Stimulated activated CD4-positive, alpha-beta T cell treated with anti-CD3 and anti-CD28 coated beads, Interleukin-4, amount 100 ng/mL, for 1 hour (primary cell): ENCODE measurements around the gene TIMP2.
A peak's percentile ranks its signal among the peaks of the same experiment; 100 is the strongest.
"Not testable (repeated sequence)": the region's sequence is repeated elsewhere in the genome, so short reads cannot be mapped to it uniquely, and the experiment has no call there.

Experiments
- DNase-seq: peaks from one replicate; pipeline ENCODE4 v3.0.0-alpha.2; 2020

The TIMP2 gene

DNA sequence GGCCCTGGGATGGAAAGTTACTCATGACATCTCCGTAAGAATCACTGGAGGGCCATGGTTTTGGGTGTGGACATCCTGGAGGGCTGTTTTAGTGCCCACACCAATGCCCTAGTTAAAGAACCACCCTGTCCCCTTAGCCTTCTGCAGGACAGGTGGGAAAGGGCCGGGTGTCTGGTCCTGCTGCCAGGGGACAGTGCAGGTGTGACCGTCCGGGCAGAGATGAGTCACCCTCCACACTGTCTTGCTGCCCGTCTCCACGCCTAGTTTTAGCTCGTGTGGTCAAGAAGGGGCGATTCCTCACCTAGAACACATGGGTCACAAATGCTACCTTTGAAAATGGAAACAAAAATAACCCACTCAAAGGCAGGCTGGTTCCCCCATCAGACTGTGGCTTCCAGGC, 39.2 kb downstream of the TIMP2 start:
- no peak for DNase-seq

DNA sequence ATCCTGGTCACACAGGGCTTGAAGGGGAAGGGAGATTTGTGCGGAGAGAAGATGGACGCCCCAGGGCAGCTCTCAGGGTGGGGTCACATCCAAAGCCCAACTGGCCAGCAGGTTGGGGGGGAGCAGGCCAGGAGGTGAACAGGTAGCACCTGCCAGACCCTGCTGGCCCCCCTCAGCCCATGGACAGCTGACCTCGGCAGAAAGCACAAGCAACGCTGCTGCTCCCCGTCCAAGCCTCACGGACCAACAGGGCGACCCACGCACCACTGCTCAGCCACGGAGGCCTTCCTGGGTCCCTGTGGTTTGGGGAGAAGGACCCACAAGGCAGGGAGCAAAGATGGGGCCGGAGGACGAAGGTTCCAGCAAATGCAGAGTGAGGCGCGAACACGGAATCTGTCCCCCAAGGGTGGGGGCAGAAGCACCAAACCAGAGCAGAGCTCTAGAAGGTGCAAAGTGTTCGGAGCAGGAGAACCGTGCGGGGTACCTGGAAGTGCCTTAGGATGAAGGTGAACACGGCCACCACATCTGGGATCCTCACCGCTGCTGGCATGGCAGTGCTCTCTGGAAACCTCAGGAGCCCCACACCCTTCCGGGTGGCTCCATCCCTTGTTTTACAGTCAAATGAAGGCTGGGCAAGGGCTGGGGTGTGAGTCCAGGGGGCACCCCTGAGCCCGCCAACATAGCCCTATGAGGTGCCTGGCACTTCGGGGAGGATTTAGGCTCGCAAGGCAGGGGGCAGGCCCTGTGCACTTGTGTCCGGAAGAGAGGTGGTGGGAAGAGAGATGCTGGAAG, 40.1 kb downstream of the TIMP2 start:
- no peak for DNase-seq

DNA sequence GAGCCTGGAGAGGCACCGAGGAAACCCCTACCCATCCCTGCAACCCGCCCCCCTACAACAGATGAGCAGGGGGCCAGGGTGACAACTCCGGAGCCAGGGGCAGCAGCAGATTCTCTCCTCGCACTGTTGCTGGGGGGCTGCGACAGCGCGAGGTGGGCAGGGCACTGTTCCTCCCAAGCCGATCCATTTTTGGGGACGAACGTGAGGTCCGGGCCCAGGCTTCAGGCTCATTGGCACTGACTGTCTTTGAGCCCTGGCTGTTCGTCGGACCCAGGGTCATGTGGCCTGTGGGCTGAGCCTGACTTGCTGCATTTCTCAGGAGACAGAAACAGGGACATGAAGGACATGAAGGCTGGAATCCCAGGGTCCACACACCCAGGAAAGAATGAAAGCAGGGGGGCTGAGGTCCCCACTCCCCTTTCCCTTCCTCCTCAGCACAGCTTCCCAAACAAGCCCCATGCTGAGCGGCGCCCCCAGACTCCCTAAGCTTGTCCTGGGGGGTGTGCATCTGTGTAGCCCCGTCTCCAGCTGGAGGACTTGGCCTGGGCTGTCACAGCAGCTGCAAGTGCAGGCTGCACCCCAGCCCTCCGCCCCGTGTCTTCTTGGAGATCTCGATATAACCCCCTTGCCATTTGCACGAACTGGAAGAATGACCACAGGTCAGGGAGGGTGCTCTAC, 40.9 kb downstream of the TIMP2 start:
- no peak for DNase-seq

DNA sequence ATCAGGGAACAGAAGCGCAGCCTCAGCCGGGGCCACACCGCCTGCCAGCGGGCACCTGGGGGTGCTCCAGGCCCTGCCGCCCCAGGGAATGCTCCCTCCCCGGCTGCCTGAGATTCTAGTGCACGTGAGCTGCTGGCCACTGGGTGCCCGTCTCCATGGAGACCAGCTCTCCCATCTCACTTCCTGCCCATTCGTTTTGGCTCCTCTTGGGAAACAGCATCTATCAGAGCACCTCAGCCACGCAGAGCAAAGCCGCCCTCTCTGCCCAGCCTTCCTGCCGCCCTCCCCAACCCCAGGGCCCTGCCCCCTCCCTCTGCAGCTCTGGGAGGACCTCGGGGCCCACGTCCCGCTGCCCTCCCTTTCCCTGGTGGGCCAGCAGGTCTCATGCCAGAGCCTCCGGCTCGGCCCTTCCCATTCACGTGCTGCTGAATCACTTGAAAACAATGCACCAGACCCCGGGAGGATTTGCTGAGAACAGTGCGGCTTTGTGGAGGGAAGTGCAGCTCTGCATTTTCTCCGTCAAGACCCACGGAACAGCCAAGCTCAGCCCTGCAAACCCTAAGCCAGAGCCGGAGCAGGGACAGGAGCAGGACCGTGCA, 41.6 kb downstream of the TIMP2 start:
- DNase-seq: no peak

DNA sequence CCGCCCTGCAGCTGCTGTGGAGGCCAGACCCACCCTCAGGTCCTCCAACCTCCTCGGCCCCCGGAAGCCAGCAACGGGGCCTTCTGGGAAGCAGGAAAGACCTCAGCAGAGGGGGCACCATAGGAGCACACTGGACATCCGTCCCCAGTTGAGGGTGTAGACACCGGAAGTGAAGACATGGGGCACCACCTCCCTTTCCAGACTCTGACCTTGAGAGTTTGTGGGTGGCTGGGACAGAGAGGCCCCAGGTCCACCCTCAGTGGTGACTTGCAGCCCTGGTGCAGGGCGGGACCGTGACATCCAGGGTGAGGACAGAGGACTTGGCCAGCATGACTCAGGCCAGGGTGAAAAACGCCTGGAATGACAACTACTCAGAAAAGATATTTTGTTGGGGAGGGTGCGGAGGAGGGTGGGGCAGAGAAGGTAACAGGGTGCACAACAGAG, 42.1 kb downstream of the TIMP2 start:
- no peak for DNase-seq

DNA sequence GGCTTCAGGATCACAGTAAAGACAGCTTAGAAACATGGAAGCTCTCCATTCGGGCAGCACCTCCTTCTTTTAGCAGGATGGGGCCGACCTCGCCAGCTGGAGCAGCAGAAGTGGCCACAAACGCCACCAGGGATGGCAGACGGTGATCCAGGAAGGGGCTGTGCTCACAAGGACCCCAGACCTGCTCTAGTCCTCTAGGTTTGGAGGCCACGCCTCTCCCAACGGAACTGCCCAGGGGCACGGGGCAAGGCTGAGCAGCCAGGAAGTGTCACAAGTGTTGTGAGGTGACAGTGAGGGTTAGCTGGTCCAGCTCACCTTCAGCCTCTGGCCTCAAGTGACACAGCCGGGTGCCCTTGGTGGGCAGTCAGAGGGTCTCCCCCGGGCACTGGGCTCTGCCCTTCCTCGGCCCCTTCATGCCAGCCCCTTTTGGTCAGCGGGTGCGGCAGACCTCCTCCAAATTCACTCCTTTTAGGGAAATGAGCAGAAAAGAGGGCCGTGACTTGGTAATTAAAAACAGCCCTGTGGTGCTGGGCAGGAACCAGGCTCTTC, 42.6 kb downstream of the TIMP2 start:
- DNase-seq: no peak

DNA sequence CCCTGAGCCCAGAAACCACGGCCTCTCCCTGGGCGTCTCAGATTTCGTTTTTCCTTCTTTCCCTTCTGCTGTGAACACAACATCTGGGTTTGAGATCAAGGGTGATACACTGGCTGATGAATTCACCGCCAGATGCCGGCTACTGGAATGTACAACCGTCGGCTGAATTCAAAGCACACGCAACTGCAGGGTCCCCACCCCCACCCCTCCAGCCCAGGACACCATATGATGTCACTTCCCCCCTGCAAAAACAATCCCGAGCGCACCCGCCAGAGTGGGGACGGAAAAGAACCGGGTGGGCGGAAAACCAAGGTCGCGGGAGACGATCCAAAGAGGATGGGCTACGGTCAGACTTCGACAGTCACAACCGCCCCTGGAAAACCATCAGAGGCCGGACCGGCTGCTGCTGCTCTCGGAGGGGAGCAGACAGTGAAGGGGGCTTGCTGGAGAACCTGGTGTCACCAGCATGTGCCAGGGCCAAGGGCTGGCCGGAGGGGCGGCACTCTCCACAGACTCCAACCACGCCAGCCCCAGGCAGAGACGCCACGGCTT, 45.5 kb downstream of the TIMP2 start:
- peak; percentile 17 for DNase-seq

DNA sequence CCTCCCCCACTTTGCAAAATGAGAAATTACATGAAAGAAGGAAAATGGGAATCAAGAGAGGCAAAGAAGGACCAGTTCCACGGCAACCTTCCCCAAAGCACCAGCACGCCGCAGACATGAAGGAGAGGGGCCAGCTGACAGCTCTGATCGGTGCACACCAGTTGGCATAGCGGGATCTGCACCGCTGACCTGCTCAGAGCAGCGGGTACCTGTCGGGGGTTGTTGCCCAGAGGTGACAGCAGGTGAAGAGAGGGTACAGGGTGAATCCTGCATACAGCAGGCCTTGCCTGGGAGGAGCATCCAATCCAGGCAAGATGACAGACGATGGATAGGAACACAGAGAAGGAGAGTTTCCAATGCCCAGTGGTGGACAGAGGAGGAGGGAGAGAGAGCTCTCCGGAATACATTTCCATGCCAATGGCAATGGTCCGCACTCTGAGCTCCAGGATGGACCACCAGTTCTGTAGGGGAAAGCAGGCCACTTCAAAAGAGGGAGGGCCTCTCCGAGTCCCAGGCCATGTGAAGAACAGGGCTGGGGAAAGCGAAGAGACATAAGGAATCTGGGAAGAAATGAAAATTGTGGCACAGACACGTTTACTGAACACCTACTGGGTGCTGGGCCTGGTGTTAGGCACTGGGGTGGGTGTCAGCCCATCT, 46.2 kb downstream of the TIMP2 start:
- DNase-seq: no peak

DNA sequence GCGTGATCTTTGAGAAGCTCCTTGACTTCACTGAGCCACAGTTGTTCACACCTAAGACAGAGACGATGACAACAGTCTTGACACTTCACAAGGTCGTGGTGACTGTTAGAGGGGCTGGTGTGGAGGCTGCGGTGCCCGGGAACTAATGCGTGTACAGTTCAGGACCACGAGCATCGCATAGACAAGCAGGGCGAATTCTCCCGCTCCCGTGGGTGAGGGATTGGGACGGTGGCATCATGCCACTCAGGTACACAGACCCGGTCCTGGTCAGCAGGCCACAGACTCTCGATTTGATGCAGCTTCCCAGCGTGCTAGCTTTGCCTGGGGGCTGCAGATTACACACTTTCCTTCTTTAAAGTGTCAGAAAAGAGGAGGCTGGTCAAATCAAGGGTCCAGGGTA, 46.9 kb downstream of the TIMP2 start:
- no peak for DNase-seq

DNA sequence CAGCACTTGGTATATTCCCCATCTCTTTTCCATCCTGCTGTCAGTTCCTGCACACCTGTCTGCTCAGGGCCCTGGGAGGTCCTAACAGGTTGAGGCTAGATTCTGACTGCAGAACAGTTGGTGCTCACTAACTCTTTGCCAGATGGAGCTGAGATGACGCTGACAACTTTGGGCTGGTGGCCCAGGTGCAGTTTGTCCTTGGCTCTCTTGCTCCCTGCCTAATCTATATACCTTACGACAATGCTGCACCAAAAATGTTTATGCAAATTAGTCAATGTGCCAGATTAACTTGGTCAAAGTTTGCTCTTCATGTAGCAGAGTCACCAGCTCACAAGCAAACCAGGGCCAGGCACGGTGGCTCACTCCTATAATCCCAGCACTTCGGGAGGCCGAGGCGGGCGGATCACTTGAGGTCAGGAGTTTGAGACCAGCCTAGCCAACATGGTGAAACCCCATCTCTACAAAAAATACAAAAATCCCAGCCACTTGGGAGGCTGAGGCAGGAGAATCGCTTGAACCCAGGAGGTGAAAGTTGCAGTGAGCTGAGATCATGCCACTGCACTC, 48.2 kb downstream of the TIMP2 start:
- not testable (repeated sequence) for DNase-seq

DNA sequence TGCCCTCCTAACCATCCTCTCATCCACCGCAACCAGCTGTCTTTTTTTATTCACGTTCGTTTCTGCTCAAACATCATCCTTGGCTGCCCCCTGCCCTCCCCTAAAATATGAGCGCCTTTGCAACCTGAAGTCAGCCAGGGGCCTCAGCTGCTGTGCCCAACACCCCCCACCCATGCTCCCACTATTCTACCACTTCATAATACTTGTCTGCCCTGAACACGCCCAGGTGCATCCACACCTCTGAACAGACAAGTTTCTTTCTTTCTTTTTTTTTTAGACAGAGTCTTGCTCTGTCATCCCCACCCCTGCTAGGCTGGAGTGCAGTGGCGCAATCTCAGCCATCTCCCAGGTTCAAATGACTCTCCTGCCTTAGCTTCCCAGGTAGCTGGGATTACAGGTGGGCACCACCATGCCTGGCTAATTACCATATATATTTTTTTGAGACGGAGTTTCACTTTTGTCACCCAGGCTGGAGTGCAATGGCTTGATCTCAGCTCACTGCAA, 49.0 kb downstream of the TIMP2 start:
- no peak for DNase-seq

DNA sequence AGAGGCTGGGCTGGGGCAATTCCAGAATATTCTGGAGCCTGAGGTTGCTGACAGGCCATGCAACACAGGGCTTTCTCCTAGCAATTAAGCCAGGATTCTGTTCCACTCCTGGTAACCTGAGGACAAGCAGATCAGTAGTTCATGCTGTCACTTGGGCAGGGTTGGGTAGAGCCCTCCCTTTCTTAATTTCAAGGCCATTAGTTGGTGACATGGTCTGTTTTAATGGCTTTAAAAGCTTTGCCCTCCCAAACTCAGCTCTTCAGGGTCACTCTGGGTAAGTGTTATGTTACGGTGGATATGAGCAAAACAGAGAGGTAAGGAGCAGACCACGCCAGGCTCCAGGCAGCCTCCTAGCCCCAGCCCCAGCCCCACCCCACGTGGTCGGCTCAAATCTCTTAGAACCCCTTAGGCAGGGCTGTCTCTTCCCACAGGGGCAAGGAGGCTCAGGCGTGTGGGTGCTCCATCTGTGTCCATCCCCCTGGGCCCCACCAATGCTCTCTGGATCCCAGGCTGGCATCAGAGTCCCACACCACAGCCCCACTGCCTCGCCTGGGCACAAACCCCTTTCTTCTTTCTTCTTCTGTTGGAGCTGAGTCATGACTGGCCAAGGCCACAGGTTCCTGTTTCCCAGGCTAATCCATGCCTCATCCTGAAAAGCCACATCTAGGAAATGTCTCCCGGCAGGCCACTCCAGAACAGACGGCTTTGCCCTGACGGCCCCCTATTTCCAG, 49.7 kb downstream of the TIMP2 start:
- DNase-seq: no peak

DNA sequence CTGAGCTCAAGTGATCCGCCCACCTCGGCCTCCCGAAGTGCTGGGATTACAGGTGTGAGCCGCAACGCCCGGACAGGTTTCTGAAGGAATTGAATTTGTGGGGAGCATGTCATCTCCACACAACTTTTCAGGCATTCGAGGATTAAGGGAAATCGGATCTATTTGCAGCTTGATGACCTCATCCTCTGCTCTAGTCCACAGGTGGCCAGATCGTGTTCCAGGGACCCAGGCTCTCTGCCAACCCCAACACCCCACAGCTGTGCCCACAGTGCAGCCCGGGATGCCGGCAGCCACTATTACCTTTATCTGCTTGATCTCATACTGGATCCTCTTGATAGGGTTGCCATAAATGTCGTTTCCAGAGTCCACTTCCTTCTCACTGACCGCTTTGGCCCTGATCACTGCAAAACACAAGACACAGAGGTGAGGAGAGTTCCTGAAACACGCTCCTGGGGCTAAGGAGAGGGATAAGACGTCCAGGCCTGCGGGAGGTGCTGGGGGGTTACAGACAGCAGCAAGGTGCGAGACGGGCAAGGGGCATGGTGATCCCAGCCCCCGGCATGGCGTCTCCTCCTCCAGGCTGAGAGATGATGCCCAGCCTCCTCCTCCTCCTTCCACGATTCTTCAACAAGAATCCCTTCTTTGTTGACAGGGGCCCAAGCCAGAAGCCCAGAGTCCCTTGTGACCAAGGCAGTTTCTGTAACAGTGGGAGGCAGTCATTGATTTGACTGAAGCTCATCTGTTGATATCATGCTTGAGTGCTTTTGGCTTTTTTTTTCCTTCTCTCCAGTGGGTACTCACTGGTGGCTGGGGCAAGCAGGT, 51.5 kb downstream of the TIMP2 start:
- DNase-seq: no peak

DNA sequence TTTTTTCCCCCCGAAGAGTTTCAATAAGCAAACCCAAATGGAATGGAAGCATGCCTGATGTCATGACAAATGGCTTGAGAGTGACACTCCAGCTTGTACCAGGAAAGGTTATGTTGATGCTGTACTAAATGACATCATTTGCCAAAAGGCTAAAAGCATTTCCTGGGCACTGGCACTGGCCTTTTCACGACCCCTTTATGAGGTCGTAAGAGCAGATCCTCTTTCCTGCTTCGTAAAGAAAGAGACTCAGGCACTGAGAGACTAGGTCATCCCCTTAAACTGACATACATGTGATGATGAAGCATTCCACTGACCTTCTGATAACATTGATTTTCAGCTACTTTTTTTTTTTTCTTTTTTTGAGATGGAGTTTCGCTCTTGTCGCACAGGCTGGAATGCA, 52.7 kb downstream of the TIMP2 start:
- DNase-seq: no peak

DNA sequence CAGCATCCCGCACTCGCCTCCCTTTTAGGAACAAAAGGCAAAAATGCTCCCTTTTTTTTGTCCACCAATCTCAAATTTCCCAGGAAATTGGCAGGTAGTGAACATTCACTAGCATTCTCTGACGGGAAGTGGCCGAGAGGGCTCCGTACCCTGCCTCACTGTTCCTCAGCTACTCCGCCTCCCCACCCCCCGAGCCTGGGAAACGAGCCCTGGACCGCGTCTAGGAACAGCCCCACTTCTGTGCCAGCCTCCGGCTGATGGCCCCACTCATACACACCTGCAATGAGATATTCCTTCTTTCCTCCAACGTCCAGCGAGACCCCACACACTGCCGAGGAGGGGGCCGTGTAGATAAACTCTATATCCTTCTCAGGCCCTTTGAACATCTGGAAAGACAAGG, 54.6 kb downstream of the TIMP2 start:
- no peak for DNase-seq

DNA sequence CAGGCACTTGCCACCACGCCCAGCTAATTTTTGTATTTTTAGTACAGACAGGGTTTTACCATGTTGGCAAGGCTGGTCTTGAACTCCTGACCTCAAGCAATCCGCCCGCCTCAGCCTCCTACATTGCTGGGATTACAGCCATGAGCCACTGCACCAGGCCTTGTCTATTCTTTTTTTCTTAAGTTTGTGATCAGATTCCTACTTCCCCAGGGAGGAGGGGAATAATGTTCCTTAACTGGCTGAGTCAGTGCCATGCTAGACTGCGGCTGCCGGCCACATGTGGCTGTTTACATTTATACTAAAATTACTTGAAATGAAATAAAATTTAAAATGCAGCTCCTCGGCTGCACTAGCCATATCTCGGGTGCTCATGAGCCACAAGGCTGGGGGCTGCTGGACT, 56.8 kb downstream of the TIMP2 start:
- DNase-seq: no peak

DNA sequence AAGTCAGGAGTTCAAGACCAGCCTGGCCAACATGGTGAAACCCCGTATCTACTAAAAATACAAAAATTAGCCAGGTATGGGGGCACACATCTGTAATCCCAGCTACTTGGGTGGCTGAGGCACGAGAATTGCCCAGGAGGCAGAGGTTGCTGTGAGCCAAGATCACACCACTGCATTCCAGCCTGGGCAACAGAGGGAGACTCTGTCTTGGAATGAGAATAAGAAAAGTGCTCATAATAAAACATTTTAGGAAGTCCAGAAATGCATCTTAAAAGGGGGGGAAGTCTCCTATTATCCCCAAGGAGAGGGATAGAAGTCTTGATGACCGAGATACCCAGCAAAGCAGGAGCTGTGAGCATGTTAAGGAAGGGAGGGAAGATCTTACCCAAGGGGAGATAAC, 58.1 kb downstream of the TIMP2 start:
- not testable (repeated sequence) for DNase-seq

DNA sequence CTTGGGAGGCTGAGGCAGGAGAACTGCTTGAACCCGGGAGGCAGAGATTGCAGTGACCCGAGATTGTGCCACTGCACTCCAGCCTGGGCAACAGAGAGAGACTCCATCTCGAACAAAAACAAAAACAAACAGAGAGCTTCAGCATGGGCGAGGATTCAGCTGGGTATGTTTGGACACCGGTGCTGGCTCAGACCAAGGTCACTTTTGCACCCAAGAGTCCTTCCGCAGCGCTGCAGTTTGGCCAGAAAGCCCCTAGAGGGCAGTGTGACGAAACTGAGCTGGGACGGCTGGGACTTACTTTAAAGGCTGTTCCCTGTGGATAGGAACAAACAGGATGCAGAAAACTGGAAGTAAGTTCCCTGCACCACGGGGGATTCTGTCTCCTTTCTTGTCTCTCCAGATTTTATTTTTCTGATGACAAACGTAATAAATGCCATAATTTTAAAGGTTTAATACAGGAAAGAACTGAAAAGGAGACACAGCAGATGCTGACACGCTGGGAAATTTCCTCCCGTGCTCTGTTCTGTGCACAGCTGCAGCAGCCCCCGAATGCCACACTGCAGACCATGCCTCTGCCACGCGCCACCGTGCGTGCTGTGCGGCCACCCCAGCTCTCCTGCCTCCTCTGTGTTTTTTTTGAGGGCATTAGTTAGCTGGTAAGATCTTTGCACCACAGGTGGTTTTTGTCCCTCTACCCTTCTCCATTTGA, 59.4 kb downstream of the TIMP2 start:
- DNase-seq: peak; percentile 60

DNA sequence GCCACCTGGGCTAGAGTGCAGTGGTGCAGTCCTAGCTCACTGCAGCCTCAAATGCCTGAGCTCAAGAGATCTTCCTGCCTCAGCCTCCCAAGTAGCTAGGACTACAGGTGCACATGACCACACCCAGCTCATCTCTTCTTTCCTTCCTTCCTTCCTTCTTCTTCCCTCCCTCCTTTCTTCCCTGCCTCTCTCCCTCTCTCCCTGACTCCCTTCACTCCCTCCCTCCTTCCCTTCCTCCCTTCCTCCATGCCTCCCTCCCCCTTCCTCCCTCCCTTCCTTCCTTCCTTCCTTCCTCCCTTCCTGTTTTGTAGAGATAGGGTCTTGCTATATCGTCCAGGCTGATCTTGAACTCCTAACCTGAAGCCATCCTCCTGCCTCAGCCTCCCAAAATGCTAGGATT, 61.1 kb downstream of the TIMP2 start:
- DNase-seq: no peak
